PC-9 (cell line): ENCODE data around the gene EPB41L4B.

Experiments used
- CTCF ChIP-seq: fragments of 200-600 bp; sonication (generic); conservative IDR thresholded peaks from 2 replicates; pipeline ENCODE4 v1.6.1; 2017; ENCODE audit warnings: mixed run types, antibody characterized with exemption, mild to moderate bottlenecking, moderate library complexity
- EZH2 ChIP-seq: fragments of 200-600 bp; sonication (generic); IDR thresholded peaks from 2 replicates; pipeline ENCODE4 v1.8.0; 2017; ENCODE audit warnings: antibody characterized with exemption, low read depth

GRCh38 chr9:109247228-109247627, 73.6 kb downstream of the EPB41L4B start:
- TF ChIP-seq EZH2: no peak
- no peak for TF ChIP-seq CTCF
